ENCODE results near the gene AMMECR1L.

- TF ChIP-seq POLR2AphosphoS5 (IDR thresholded peaks at IDR 0.05) (no peak), CTCF (IDR thresholded peaks at IDR 0.05) (no peak)
Measured at GRCh38 chr2:127910415-127910814, 24.7 kb upstream of the AMMECR1L start.
